ENCODE data around the gene MED8.
A peak's percentile ranks its signal among the peaks of the same experiment; 100 is the strongest.
"Not testable (repeated sequence)": the region's sequence is repeated elsewhere in the genome, so short reads cannot be mapped to it uniquely, and the experiment has no call there.

The MED8 gene

DNA sequence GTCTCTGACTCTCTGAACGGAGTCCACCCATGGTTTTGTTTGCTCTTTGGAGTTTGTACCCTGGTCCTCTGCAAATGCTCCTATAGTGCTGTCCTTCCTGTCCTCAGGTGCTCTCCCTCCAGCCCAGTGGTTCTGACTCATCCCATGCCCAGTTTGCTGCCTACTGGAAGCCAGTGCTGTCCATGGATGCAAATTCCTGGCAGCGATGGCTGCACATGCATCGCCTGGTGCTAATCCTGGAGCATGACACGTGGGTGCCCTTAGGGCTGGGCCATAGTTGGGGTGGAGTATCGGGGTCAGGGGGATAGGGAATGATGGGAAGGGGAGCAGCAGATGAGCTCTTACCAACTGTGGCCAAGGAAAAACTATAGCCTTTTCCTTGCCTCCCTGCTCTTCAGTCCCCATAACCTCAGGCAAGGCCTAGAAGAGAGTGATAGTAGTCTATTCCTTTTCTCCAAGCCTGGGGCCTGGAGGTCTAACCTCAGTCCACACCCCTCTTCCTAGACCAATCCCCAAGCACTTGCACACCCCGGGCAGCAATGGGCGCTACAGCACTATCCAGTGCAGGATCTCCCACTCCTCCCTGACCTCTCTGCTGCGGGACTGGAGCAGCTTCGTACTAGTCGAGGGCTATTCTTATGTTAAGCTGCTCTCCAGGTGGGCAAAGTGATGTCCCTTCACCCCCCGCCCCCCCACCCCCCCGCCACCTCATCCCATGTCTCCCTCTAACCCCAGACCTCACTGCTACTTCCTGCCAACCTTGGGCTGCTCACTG is 32.6 kb upstream of the MED8 start:
- DNase-seq (ENCODE audit: low read depth in 2 of 2): no peak

GRCh38 chr1:43421396-43421795 is 31.8 kb upstream of the MED8 start:
- no peak for DNase-seq (ENCODE audit: low read depth in 2 of 2)

GRCh38 chr1:43420874-43421273 is 31.3 kb upstream of the MED8 start:
- DNase-seq (ENCODE audit: low read depth in 2 of 2): no peak

- no peak for DNase-seq (ENCODE audit: low read depth in 2 of 2)
Measured at GRCh38 chr1:43419627-43420425, 30.2 kb upstream of the MED8 start.

DNA sequence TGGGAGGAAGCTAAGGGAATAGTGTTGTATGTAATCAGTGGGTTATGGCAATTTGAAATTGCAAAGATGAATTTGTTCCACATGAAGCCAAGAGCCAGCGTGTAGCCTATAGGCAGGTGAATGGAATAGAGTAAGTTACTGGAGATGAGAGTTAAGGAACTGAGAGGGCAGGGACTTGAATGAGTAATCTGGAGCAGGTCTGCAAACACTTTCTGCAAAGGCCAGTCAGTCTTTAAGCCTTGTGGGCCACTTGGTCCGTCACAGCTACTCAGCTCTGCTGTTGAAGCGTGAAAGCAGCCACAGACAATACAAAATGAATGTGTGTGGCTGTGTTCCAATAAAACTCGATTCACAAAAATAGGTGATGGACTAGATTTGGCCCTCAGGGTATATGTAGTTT is 29.3 kb upstream of the MED8 start:
- no peak for DNase-seq (ENCODE audit: low read depth in 2 of 2)

GRCh38 chr1:43415901-43416300 is 26.3 kb upstream of the MED8 start:
- DNase-seq (ENCODE audit: low read depth in 2 of 2): no peak

- DNase-seq (ENCODE audit: low read depth in 2 of 2): peak; percentile 48 to 62
Measured at GRCh38 chr1:43414634-43415223, 25.1 kb upstream of the MED8 start.

GRCh38 chr1:43413426-43413825 is 23.8 kb upstream of the MED8 start:
- DNase-seq (ENCODE audit: low read depth in 2 of 2): not testable (repeated sequence)

DNA sequence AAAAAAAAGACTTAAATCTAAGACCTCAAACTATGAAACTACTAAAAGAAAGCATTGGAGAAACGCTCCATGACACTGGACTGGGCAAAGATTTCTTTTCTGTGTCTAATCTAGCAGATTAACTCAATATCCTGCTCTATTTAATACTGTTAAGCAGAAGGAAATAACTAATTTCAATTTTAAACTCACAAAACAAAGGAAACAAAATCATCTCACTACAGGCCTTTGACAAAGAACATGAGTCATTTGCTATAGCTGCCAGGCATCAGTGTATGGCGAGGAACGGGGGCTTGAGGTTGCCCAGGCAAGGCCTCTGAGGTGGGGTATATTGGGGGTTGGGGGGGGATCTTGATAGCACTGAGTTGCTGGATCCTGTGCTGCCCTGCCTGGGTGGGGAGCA is 21.0 kb upstream of the MED8 start:
- no peak for DNase-seq (ENCODE audit: low read depth in 2 of 2)

DNA sequence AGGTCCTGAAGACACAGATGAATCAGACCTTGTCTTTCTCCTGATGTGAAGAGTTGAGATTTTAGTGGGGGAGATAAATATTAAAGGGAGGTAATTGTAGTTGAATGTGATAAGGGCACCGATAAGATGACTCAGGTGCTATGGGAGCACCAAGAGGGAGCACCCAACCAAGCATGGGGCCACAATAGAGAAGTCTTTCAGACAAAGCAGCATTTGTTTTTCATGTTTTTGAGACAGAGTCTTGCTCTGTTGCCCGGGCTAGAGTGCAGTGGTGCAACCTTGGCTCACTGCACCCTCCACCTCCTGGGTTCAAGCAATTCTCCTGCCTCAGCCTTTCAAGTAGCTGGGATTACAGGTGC is 16.3 kb upstream of the MED8 start:
- DNase-seq (ENCODE audit: low read depth in 2 of 2): no peak

- DNase-seq (ENCODE audit: low read depth in 2 of 2): no peak
Measured at GRCh38 chr1:43405219-43405875, 15.7 kb upstream of the MED8 start.

- no peak for DNase-seq (ENCODE audit: low read depth in 2 of 2)
Measured at GRCh38 chr1:43404353-43404752, 14.8 kb upstream of the MED8 start.

- no peak for DNase-seq (ENCODE audit: low read depth in 2 of 2)
Measured at GRCh38 chr1:43402089-43402865, 12.7 kb upstream of the MED8 start.

GRCh38 chr1:43400441-43400840 is 10.8 kb upstream of the MED8 start:
- DNase-seq (ENCODE audit: low read depth in 2 of 2): not testable (repeated sequence)

- no peak for DNase-seq (ENCODE audit: low read depth in 2 of 2)
Measured at GRCh38 chr1:43398227-43398626, 8.6 kb upstream of the MED8 start.

DNA sequence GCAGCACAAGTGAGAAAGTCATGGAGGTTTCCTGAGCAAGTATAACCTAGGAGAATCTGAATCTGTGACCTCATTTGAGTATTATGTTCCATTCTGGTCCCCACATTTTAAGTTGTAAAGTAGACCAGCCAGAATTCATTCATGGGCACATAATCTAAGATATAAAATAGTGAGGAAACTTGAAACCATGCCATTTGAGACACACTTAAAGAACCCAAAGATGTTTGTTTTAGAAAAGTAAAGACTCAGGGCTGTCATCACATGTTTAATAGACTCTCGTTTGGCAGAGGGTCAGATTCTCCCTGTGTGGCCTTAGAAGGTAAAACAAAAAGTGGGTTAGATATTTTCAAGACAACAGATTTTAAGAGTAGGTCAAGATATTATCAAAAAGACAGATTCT is 6.5 kb upstream of the MED8 start:
- no peak for DNase-seq (ENCODE audit: low read depth in 2 of 2)

DNA sequence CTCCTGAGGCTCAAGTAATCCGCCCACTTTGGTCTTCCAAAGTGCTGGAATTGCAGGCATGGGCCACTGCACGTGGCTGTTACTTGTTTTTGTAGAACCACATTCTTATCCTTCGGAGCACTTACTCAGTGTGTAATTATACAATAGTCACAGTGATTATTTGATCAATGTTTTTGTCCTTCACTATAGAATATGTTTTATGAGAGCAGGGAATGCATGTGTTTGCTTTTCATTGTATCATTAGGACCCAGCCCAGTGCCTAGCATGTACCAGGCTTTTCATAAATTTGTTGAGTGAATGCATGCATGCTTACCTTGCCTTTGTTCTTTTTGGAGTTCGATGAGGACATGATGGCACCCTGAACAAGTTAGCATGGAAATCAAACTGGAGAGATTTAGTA is 5.9 kb upstream of the MED8 start:
- no peak for DNase-seq (ENCODE audit: low read depth in 2 of 2)

- DNase-seq (ENCODE audit: low read depth in 2 of 2): no peak
Measured at GRCh38 chr1:43392702-43393101, 3.1 kb upstream of the MED8 start.

DNA sequence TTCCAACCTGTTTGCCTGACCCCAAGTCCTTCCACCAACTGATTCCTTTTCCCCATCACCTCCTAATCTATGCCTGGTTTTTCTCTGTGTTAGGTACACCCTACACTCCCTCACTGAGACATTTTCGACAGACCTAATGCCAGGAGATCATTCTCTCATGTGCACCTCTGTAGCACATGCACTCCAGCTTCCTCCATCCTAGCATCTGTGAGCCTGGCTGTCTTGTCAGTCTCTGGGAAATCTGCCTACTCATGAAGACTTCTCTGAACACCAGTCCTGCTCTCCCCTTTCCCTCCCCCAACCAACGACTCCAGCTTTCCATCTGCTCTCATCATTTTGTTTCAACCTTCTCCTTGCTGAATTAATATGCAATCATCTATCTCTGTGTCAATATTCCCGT is 987 bp downstream of the MED8 start:
- no peak for DNase-seq (ENCODE audit: low read depth in 2 of 2)

DNA sequence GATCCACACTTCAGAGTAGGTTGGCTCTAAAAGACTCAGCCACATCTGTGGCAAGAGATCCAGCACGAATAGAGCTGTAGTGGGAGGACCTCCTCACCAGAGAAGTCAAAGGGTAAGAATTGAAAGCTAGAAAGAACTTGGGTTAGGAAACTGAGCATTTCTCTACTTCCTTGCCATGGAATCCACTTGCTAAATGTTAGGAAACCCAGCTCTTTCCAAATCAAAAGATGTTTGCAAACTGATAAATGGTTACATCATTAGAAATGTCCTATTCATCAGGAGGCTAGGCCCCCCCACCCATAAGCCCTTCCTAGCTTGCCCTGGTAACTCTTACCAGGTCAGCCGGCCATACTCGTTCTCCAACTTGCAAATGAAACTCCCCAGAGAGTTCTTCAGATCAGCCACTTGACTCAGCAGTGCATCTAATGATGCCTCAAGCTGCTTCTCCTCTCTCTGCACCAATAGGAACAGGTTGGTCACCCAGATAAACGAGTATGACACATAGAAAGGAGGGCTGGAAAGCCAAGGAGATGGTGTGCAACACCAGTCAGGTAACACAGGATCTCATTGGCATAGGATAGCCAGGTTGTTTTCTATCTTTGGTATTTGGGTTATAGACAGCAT is 1.5 kb downstream of the MED8 start:
- DNase-seq (ENCODE audit: low read depth in 2 of 2): no peak

DNA sequence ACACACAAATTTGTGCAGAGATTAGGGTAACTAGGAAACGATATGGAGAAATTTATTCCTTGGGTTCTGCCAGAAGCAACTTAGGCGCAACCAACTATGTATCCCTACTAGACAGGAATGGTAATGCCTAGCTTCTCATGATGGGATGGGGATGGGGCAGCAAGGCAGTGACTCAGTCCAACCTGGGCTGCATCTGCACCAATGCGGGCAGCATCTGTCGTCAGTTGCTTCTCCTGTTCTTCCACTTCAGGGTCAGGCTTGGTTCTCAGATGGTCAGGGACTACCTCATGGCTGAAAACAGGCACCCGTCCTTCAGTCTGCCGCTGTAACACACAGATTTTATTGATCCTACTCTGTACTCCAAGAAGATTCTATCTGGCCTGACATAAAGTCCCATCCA is 2.9 kb downstream of the MED8 start:
- no peak for DNase-seq (ENCODE audit: low read depth in 2 of 2)

Data from stimulated activated CD4-positive, alpha-beta T cell treated with anti-CD3 and anti-CD28 coated beads, Interleukin-1b, Interleukin-23, amount 100 ng/mL, for 4 hours (primary cell).